HG02973 (cell line): Measurements from ENCODE around the gene CHST9.
"Not testable (repeated sequence)": the region's sequence is repeated elsewhere in the genome, so short reads cannot be mapped to it uniquely, and the experiment has no call there.

Source experiments
- ATAC-seq: cut with Tn5 transposase; IDR thresholded peaks from one replicate; pipeline ENCODE4 v1.9.1; 2021; ENCODE audit warnings: moderate library complexity; ENCODE audit not compliant: unreplicated experiment

The CHST9 gene

DNA sequence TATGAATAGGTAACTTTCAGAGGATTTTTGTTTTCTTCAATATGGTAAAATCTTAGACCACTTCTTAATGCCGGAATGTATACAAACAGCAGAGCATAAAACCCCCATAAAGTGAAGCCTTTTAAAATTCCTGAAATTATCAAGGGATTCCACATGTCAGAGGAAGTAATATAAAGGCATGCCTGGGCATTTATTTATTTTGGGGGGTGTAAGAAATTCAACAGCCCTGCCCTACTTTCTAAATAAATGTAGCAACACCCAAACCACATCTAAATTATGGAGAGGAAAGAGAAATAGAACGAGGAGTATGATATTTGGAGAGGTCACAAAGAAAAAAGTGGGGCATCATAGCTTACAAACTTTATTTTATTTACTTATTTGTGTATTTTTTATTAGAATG, 9.9 kb downstream of the CHST9 start:
- no peak for ATAC-seq

DNA sequence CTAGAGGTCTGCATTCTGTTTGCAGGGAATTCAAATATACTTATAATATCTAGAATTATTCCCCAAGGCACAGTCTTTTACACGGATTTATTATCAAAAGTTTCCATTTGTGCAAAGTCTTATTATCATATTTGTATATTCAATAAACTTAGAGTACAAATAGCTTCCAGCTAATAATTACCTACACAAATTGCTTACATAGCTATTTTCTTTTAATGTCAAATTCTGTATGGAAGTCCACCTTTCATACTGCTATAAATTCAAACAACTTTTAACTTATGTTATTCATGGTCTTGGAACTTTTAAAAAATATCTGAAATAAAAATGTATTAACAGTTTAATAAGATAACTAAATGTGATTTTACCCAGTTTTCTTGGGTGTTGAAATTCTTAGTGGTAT, 13.1 kb downstream of the CHST9 start:
- ATAC-seq: no peak

DNA sequence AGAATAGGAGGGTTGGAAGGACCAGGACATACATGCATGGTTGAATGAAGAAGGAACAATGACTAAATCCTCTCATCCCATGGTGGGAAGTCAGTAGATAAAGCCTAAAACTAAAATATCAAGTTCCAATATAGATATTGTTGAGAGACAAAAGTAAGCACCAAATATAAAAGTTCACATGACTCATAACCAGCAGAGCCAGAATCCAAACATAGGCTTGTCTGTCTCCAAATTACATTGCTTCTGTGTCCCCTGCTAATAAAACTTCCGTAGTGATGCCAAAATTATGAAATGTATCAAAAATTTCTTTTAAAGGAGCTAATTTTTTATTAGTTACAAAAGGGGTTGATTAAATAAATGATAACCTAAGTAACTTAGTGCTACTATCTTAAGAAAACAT, 19.7 kb downstream of the CHST9 start:
- ATAC-seq: no peak

DNA sequence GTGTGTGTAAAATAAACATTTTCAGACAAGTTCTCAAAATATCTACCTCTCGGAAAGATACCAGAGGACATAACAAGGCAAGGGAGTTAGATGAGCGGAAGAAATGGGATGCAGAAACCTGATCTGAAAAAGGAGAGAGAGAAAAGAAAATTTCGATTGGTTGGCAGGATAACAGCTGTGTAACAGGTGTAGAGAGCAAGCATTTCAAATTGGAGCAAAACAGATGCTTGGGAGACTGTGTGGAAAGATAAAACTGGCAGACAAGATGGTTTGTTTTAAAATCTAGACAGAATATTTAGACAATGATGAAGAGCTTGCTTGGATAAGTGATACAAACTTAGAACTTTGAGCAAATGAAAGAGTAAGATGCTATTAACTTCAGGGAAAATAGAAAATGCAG, 20.2 kb downstream of the CHST9 start:
- ATAC-seq: no peak

DNA sequence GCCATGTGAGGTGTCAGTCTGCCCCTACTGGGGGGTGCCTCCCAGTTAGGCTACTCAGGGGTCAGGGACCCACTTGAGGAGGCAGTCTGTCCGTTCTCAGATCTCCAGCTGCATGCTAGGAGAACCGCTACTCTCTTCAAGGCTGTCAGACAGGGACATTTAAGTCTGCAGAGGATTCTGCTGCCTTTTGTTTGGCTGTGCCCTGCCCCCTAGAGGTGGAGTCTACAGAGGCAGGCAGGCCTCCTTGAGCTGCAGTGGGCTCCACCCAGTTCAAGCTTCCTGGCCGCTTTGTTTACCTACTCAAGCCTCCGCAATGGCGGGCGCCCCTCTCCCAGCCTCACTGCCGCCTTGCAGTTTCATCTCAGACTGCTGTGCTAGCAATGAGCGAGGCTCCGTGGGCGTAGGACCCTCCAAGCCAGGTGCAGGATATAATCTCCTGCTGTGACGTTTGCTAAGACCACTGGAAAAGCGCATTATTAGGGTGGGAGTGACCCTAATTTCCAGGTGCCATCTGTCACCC, 21.9 kb downstream of the CHST9 start:
- not testable (repeated sequence) for ATAC-seq

DNA sequence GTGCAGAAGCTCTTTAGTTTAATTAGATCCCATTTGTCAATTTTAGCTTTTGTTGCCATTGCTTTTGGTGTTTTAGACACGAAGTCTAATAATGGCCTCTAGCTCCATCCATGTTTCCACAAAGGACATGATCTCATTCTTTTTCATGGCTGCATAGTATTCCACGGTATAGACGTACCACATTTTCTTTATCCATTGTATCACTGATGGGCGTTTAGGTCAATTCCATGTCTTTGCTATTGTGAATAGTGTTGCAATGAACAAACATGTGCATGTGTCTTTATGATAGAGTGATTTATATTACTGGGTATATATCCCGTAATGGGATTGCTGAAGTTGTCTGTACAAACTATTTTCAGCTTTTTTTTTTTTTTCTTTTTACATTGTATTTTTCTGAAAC, 35.9 kb downstream of the CHST9 start:
- not testable (repeated sequence) for ATAC-seq

DNA sequence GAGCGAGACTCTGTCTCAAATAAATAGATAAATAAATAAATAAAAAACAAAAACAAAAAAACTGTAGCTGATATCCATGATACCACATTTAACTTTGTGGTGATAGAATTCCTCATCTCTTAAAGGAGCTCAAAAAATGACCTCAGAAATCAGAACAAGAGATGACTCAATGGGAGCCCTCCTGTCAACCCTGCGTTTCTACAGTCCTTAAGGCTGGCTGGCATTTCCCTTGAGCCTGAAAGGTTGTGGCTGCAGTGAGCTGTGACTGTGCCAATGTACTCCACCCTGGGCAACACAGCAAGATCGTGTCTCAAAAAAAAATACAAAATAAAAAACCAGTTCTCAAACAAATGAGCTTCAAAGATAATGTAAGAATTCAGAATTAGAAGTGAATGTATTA, 40.4 kb downstream of the CHST9 start:
- ATAC-seq: no peak

DNA sequence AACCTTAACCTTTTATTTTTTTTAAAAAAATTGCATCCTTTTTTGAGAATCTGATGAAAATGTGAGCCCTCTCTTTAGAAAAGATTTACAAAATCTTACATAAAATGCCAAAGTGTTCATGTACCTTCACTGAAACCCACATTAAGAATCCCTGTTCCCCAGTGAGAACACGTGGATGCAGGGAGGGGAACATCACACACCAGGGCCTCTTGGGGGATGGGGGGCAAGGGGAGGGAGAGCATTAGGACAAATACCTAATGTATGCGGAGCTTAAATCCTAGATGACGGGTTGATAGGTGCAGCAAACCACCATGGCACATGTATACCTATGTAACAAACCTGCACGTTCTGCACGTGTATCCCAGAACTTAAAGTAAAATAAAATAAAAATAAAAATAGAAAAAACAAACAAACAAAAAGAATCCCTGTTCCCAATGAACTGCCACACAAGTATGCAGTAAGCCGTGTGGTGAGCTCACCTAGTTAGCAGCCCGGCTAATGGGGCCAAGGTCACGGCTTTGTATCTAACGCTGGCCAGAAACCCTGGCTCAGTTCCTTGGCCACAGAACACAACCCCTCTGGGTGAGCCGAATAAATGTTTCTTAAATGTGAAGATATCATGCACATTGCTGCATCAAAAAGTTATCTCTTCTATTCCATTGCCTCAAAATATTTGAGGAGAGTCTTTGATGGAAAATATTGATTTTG, 41.4 kb downstream of the CHST9 start:
- no peak for ATAC-seq

DNA sequence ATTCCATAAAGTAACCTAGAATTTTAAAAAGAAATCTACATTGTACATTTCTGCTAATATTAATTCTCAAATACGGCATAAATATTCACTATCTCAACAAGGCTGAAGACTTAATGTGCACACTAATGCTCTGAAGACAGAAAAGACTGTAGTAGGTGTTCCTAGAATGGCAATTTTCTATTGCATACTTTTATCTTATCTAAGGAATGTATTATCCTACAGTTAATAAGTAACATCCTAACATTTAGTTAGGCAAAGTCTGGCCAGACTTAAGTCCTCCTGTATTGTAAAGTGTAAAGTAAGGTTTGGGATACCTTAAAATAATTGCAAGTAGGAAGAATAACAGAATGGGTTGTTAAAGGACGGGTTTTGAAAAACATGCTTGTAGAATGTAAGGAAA, 42.2 kb downstream of the CHST9 start:
- no peak for ATAC-seq

DNA sequence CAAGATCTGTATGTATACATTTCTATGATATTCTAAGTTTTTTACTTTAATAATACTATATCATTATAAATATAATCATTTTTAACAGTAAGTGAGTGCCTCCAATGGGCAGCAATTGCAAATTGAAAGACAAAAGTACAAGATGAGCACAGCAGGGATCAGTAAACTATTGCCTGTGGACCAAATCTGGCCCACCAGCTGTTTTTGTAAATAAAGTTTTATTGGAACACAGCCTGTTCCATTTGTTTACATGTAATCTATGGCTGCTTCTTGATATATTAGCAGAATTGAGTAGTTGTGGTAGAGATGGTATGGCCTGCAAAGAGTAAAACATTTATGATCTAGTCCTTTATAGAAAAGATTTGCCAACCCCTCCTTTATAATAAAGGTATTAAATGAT, 43.2 kb downstream of the CHST9 start:
- no peak for ATAC-seq

DNA sequence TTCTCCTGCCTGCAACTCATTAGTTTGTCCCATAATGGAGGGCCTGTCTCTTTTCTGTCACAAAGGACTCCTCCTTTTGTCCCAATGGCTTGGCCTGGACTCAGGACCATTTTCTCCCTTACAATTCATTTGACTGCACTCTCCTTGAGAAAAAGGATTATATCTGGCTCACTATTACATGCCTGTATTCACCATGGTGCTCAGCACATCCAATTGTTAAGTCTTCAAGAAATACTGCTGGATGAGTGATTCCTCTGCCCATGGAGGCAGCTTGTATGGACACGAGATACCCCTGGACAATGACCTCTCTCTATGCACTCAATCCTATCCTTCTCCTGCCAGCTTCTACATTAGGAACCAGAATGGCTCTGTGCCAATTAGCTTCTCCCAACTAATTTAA, 47.0 kb downstream of the CHST9 start:
- ATAC-seq: no peak

DNA sequence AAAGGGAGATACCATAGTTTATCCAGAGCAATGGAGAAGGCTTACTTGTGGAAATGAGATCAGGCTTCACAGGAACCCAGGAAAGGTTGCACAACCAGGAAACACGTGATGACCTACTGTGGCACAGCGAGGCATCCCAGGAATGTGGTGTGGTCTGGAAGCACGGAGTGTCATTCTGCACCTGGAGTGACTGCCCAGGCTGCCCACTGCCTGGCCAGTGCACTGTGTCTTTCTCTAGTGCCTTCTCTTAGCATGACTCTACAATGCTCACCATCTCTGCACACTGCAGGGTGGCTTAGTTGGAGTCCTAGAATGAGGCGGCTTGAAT, 48.9 kb downstream of the CHST9 start:
- ATAC-seq: no peak

DNA sequence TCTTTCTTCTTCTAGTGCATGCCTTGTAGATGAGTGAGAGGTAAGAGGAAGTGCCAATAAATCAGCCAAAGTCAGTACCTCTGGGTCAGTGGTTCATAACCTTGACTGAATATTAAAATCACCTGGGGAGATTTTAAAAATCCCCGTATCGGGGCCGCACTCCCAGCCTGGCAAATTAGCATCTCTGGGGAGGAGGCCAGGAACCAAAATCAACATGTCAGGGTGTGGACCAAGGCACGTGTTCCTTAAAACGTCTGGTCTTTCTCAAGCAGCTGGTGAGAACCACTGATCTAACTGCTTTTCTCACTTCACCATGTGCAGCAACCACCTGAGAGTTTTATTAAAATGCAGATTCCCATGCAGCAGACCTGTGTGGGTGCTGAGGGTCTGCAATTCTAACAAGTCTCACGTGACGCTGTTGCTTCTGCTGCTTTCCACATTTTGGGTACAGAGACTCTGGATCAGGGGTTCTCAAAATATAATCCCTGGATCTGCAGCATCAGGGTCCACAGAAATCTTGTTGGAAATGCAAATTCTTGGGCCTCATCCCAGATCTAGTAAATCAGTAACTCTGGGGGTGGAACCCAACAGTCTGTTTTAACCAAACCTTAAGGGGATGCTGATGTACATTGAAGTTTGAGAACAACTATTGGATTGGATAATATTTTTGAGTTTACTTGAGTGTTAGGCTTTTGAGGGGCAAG, 49.5 kb downstream of the CHST9 start:
- ATAC-seq: no peak

DNA sequence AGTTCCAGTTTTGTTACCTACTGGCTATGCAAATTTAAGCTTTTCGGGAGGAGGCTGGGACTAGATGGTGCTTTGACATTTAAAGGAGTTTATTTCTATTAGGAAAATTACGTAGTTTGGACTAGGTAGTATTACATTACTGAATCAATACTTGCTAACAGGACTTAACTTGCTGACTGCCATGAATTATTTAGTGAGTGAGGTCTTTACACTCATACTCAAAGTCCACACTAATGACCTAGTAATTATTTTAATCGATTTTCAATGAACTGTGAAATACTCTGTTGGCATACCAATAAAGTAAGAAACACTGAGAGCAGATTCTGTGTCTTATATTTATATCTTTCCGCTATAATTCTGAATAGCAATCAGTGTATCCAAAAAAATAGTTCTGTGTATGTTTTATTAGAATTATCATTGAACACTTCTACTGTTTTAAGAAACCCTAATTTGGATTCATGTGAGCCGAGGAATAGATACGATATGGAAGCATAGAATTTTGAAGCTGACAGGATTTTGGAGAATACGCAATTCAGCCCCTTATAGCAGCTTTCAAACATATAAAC, 55.0 kb downstream of the CHST9 start:
- no peak for ATAC-seq

DNA sequence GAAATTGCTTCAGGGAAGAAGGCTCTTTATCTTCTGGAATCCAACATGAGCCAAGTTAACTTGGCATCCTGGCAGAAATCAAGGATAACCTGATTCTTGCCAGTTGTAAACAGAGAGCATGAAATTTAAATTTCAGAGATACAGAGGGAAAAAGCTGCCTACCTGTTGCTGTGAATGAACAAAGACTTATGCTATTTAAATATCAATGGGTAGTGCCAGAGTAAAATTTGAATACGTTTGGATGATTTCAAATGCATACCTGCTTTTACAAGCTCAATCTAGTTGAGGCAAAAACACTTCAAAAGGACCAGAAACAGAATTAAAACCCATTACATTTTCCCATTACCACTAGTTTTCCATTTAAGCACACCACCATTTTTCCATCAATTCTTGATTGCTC, 60.9 kb downstream of the CHST9 start:
- no peak for ATAC-seq

DNA sequence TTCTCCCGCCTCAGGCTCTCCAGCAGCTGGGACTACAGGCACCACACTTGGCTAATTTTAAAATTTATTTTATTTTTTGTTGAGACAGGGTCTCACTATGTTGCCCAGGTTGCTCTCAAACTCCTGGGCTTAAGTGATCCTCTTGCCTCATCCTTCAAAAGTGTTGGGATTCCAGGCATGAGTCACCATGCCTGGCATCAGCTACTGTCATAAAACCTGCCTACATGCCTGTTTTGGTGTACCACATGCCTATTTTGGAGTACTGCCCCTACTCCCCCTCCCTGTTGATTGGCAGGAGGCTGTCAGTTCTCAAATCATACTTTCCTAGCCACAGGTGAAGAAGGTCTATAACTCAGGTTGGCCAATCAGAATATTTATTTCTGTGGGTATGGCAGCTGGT, 64.0 kb downstream of the CHST9 start:
- no peak for ATAC-seq

DNA sequence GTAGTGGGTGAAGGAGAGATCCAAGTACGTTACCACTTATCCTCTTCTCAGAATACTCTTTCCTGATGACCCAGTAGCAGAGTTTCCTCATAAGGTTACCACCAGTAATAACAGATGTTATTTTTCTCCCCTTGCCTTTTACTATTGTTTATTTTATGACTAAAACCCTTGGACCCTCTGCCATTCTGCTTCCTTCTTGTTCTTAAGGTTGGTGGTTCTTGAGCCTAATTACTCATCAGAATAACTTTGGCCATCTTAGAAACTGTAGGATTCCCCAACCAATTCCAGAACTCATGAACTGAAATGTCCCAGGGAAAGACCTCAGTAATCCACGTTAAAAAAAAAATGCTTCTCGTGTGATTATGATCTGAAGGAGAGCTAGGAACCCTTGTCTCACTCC, 64.9 kb downstream of the CHST9 start:
- ATAC-seq: no peak

DNA sequence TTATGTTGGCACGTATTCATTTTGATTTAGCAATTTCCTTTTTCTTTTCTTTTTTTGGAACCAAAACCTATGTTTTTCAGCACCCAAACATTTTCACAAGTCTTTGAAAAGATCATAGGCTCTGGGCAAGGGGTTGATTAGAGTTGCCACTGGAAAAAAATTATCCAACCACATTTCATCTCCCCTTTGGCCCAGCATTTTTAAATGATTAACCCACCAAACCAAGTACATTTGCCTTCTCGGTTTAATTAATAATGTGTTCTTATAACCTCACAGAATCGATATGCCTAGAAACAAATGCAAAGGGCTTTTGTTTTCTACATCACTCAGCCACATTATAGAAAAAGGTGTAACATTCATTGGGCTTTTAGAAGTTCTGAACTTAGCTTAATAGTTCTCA, 66.1 kb downstream of the CHST9 start:
- ATAC-seq: no peak

DNA sequence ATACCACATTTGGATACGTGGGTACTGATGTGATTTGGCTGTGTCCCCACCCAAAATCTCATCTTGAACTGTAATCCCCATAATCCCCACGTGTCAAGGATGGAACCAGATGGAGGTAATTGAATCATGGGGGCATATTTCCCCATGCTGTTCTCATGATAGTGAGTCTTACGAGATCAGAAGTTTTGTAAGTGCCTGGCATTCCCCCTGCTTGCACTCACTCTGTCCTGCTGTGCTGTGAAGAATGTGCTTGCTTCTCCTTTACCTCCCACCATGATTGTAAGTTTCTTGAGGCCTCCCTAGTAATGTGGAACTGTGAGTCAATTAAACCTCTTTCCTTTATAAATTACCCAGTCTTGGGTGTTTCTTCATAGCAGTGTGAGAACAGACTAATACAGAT, 70.3 kb downstream of the CHST9 start:
- no peak for ATAC-seq

DNA sequence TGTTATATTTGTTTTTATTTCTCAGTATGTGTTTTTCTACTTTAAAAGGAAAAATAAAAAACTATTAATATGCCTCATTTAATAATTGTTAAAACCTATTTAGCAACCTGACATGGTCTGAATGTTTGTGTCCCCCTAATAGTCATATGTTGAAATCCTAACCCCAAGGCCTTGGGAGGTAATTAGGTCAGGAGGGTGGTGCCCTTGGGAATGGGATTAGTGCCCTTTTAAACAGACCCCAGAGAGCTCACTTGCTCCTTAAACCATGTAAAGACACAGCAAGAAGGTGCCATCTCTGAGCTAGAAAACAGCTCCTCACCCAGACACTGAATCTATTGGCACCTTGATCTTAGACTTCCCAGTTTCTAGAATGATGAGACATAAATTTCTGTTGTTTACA, 71.8 kb downstream of the CHST9 start:
- no peak for ATAC-seq

DNA sequence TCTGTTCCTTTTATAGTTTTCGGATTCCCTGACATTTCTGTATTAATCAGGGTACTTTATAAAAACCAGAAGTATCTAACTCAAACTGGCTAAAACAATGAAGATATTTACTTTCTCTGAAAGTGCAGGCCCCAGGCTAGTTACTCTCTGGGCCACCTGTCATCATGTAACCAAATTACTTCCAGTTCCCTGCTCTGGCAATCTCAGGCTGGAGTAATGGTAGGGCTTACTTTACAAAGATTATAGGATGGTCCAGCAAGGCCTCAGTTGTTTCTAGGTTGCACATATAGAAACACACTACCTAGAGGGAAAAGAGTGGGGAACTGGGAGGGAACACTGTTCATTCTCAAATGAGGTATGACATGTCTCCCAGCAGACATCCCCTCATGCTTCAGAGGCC, 74.8 kb downstream of the CHST9 start:
- ATAC-seq: no peak

DNA sequence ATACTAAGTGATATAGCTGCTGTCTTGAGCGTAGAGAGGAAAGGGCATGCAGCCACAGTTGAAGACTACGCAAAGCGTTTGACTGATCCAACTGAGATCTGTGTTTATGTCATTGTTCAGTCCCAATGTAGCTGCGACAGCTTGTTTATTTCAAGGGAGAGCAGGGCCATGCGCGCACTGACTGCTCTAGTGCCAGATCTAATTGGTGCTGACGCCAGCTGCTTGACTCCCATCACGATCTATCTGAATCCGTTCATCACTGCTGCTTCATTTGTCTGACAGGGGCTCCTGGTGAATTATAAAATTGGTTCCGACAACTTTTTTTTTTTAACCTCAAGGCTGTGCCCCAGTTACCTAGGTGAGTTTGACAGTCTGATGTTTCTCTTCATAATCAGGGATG, 75.7 kb downstream of the CHST9 start:
- ATAC-seq: no peak
